Measurements from ENCODE around the gene MUTYH. TPM values are rescaled to one million over a fixed set of nuclear protein-coding genes. Genes with fewer than 3 reads are reported as not detected.

Gene MUTYH
- total RNA-seq, 1 experiment from 2014 or later: 53.2 TPM

- no peaks in the 10 kb centered on the region for H3K9me2 ChIP-seq (ENCODE audit: insufficient read depth)
- no peak for TF ChIP-seq EZH2 (IDR thresholded peaks at IDR 0.05; ENCODE audit: low read depth)
- TF ChIP-seq, protein P1, sequence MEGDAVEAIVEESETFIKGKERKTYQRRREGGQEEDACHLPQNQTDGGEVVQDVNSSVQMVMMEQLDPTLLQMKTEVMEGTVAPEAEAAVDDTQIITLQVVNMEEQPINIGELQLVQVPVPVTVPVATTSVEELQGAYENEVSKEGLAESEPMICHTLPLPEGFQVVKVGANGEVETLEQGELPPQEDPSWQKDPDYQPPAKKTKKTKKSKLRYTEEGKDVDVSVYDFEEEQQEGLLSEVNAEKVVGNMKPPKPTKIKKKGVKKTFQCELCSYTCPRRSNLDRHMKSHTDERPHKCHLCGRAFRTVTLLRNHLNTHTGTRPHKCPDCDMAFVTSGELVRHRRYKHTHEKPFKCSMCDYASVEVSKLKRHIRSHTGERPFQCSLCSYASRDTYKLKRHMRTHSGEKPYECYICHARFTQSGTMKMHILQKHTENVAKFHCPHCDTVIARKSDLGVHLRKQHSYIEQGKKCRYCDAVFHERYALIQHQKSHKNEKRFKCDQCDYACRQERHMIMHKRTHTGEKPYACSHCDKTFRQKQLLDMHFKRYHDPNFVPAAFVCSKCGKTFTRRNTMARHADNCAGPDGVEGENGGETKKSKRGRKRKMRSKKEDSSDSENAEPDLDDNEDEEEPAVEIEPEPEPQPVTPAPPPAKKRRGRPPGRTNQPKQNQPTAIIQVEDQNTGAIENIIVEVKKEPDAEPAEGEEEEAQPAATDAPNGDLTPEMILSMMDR (conservative IDR thresholded peaks at IDR 0.05): no peak
Measured at GRCh38 chr1:45354838-45355237, 14.6 kb upstream of the MUTYH start.

GRCh38 chr1:45353685-45354084, 13.4 kb upstream of the MUTYH start:
- Histone ChIP-seq H3K27ac (no peak overlapping the region), H3K36me3 (ENCODE audit: low read depth) (no peaks in the 10 kb centered on the region), H2AFZ (no peak overlapping the region), H3K9me3 (ENCODE audit: insufficient read depth, low read depth) (no peaks in the 10 kb centered on the region), H3K9me2 (ENCODE audit: insufficient read depth) (no peaks in the 10 kb centered on the region), H3K4me2 (no peak overlapping the region), H3K79me2 (ENCODE audit: low read depth) (no peaks in the 10 kb centered on the region), H3K27me3 (ENCODE audit: insufficient read depth, low read depth) (no peaks in the 10 kb centered on the region), H3K4me3 (no peak overlapping the region), H4K20me1 (ENCODE audit: insufficient read depth) (no peaks in the 10 kb centered on the region), H3K4me1 (replicated peaks; ENCODE audit: insufficient read depth) (peaks cover 26% of the 10 kb centered on the region), H3F3A (ENCODE audit: insufficient read depth, low read depth) (peaks cover 16% of the 10 kb centered on the region)
- ChIA-PET POLR2A (ENCODE audit: unreplicated experiment) (no interaction called here), CTCF (no interaction called here)
- DNase-seq: no peak
- intact Hi-C loops (cut with micrococcal nuclease; ENCODE audit: unreplicated experiment): no loop called here
- BruUV-seq (replicated peaks): no TSS peak
- TF ChIP-seq, protein P1 (conservative IDR thresholded peaks at IDR 0.05): no peak
- no peak for TF ChIP-seq EZH2 (IDR thresholded peaks at IDR 0.05; ENCODE audit: low read depth)

More at GRCh38 chr1:45354838-45355237, 14.6 kb upstream of the MUTYH start:
- CTCF ChIA-PET: interaction anchor here (0.5 to 0.7 kb wide), 2 partner anchors 117 to 135 kb away, joined by 3 read pairs; no protein-coding TSS in a partner anchor
- Histone ChIP-seq H3K9me3 (ENCODE audit: insufficient read depth, low read depth) (no peaks in the 10 kb centered on the region), H3K27ac (no peak overlapping the region), H3K79me2 (ENCODE audit: low read depth) (no peaks in the 10 kb centered on the region), H3K27me3 (ENCODE audit: insufficient read depth, low read depth) (no peaks in the 10 kb centered on the region), H3K4me2 (no peak overlapping the region), H3K36me3 (ENCODE audit: low read depth) (no peaks in the 10 kb centered on the region), H3K4me1 (replicated peaks; ENCODE audit: insufficient read depth) (peaks cover 18% of the 10 kb centered on the region), H2AFZ (no peak overlapping the region), H3K4me3 (no peak overlapping the region), H3F3A (ENCODE audit: insufficient read depth, low read depth) (peaks cover 10% of the 10 kb centered on the region), H4K20me1 (ENCODE audit: insufficient read depth) (no peaks in the 10 kb centered on the region)
- DNase-seq: no peak
- POLR2A ChIA-PET (ENCODE audit: unreplicated experiment): interaction anchor here (0.8 kb wide), 1 partner anchor 147 kb away, joined by 5 read pairs; no protein-coding TSS in a partner anchor
- intact Hi-C loops (cut with micrococcal nuclease; ENCODE audit: unreplicated experiment): loop anchor here (5.0 kb wide), 1 partner anchor 338 kb away; no protein-coding TSS in a partner anchor
- no TSS peak for BruUV-seq (replicated peaks)

DNA sequence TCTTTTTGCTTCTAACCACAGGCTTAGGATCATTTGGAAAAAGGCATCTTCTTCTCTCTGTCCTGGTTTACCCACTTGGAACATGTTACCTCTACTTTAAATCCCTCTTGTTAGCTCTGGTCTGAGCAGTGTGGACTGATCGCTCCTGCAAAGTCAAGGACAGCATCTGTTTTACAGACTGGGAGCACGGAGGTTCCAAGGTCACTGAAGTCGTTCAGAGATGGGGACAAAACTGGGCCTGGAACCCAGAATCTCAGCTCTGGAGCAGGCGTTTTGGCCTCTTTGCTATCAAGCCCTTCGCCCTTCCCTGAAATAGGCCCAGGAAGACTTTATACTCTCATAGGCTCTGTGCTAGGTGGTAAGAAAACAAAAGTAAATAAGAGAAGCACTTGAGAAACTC, 11.3 kb upstream of the MUTYH start:
- no peaks in the 10 kb centered on the region for H3K79me2 ChIP-seq (ENCODE audit: low read depth)
- H3K9me2 ChIP-seq (ENCODE audit: insufficient read depth): no peaks in the 10 kb centered on the region
- H3K27ac ChIP-seq: no peak overlapping the region
- TF ChIP-seq, protein P1 (conservative IDR thresholded peaks at IDR 0.05): no peak
- TF ChIP-seq EZH2 (IDR thresholded peaks at IDR 0.05; ENCODE audit: low read depth): no peak
- H3K4me3 ChIP-seq: no peak overlapping the region
- H4K20me1 ChIP-seq (ENCODE audit: insufficient read depth): no peaks in the 10 kb centered on the region
- H3F3A ChIP-seq (ENCODE audit: insufficient read depth, low read depth): peaks cover 19% of the 10 kb centered on the region
- peaks cover 37% of the 10 kb centered on the region for H3K4me1 ChIP-seq (replicated peaks; ENCODE audit: insufficient read depth)
- no peaks in the 10 kb centered on the region for H3K27me3 ChIP-seq (ENCODE audit: insufficient read depth, low read depth)
- ChIA-PET CTCF (no interaction called here), POLR2A (ENCODE audit: unreplicated experiment) (no interaction called here)
- no peaks in the 10 kb centered on the region for H3K36me3 ChIP-seq (ENCODE audit: low read depth)
- no peak for DNase-seq
- no TSS peak for BruUV-seq (replicated peaks)
- intact Hi-C loops (cut with micrococcal nuclease; ENCODE audit: unreplicated experiment): no loop called here
- no peak overlapping the region for H3K4me2 ChIP-seq
- H3K9me3 ChIP-seq (ENCODE audit: insufficient read depth, low read depth): no peaks in the 10 kb centered on the region
- H2AFZ ChIP-seq: no peak overlapping the region

Measured in PC-9 (cell line).